BLaER1 treated with 17β-estradiol and CSF1 and Interleukin-3, amounts not matched to agents 10 nM and 100 nM (cell line): Measurements from ENCODE around the gene ZBTB16.

Source experiments
- H3K27ac ChIP-seq, 11 experiments: shearing (Covaris generic); formaldehyde crosslinking; 2 replicates each; pipeline ENCODE4 v1.8.1; 2022
- H3K27me3 ChIP-seq, 11 experiments: shearing (Covaris generic); formaldehyde crosslinking; 2 replicates each; pipeline ENCODE4 v1.8.1; 2022
- H3K36me3 ChIP-seq, 11 experiments: shearing (Covaris generic); formaldehyde crosslinking; 2 replicates each; pipeline ENCODE4 v1.8.1; 2022
- H3K4me1 ChIP-seq, 10 experiments: shearing (Covaris generic); formaldehyde crosslinking; 2 replicates each; pipeline ENCODE4 v1.8.1; 2022
- H3K4me2 ChIP-seq, 11 experiments: shearing (Covaris generic); formaldehyde crosslinking; 2 replicates each; pipeline ENCODE4 v1.8.1; 2022
- H3K4me3 ChIP-seq, 10 experiments: shearing (Covaris generic); formaldehyde crosslinking; 2 replicates each; pipeline ENCODE4 v1.8.1; 2022
- H3K9ac ChIP-seq, 11 experiments: shearing (Covaris generic); formaldehyde crosslinking; 2 replicates each; pipeline ENCODE4 v1.8.1; 2022
- H3K9me3 ChIP-seq, 11 experiments: shearing (Covaris generic); formaldehyde crosslinking; replicated peaks in 1 of 11; 2 replicates each; pipeline ENCODE4 v1.8.1; 2022
- H4K20me1 ChIP-seq, 11 experiments: shearing (Covaris generic); formaldehyde crosslinking; 2 replicates each; pipeline ENCODE4 v1.8.1; 2022
- Cebpa-rat ChIP-seq, 11 experiments: shearing (Covaris generic); IDR thresholded peaks; 2 replicates each; pipeline ENCODE4 v1.8.1; 2022

The ZBTB16 gene

GRCh38 chr11:114297806-114298709, 238.5 kb downstream of the ZBTB16 start:
- H3K9me3 ChIP-seq, result peaks cover 0 to 17% (median 11%) of the 10 kb centered on the region in 11 experiments; a peak in 13 of 22 replicates
- no peak for TF ChIP-seq Cebpa-rat (IDR thresholded peaks at IDR 0.05)
- H3K27me3 ChIP-seq, result no peaks in the 10 kb centered on the region
- H3K4me3 ChIP-seq, result no peak overlapping the region
- H3K27ac ChIP-seq, result no peak overlapping the region
- H3K4me2 ChIP-seq, result no peak overlapping the region
- H4K20me1 ChIP-seq, result no peaks in the 10 kb centered on the region
- no peaks in the 10 kb centered on the region for H3K36me3 ChIP-seq
- no peak overlapping the region for H3K9ac ChIP-seq
- no peaks in the 10 kb centered on the region for H3K4me1 ChIP-seq

GRCh38 chr11:114298710-114299109, 239.2 kb downstream of the ZBTB16 start:
- H3K4me3 ChIP-seq, result no peak overlapping the region
- no peak for TF ChIP-seq Cebpa-rat (IDR thresholded peaks at IDR 0.05)
- H3K36me3 ChIP-seq, result no peaks in the 10 kb centered on the region
- no peaks in the 10 kb centered on the region for H3K27me3 ChIP-seq
- peaks cover 0 to 17% (median 11%) of the 10 kb centered on the region in 11 experiments; a peak in 13 of 22 replicates for H3K9me3 ChIP-seq
- H3K9ac ChIP-seq, result no peak overlapping the region
- no peak overlapping the region for H3K4me2 ChIP-seq
- no peaks in the 10 kb centered on the region for H4K20me1 ChIP-seq
- no peak overlapping the region for H3K27ac ChIP-seq
- H3K4me1 ChIP-seq, result no peaks in the 10 kb centered on the region
